ENCODE measurements around the gene CSKMT. TPM values are rescaled to one million over a fixed set of nuclear protein-coding genes. Genes with fewer than 3 reads are reported as not detected.

The CSKMT gene
- total RNA-seq, 6 experiments from 2014 or later: 0.74 to 4.1 (median 2.6) TPM

GRCh38 chr11:62712276-62712812, 47.2 kb downstream of the CSKMT start:
- Histone ChIP-seq H3K4me1 (peaks cover 0 to 53% (median 23%) of the 10 kb centered on the region in 4 donors), H3K4me3 (peak overlapping the region in 2 of 3 donors; percentile 5 to 24), H3K27ac (peak overlapping the region; percentile 56 to 72 (median 67)), H3K9me3 (no peaks in the 10 kb centered on the region), H3K27me3 (no peaks in the 10 kb centered on the region), H3K36me3 (peaks cover 0 to 54% (median 21%) of the 10 kb centered on the region in 4 donors)
- ATAC-seq: no peak
- DNase-seq: no peak
- intact Hi-C loops (cut with DNase I): no loop called here
- no peak for TF ChIP-seq POLR2A (IDR thresholded peaks at IDR 0.05)
- TF ChIP-seq CTCF (IDR thresholded peaks at IDR 0.05): no peak
- WGBS (ENCODE audit: insufficient coverage, low coverage, low lambda C conversion rate, missing lambda C conversion rate): 46% methylated on average over 6 of the region's 6 CpGs

- intact Hi-C loops (cut with DNase I): no loop called here
- Histone ChIP-seq H3K9me3 (no peaks in the 10 kb centered on the region), H3K4me3 (peak overlapping the region in 2 of 3 donors; percentile 5 to 24), H3K27me3 (no peaks in the 10 kb centered on the region), H3K36me3 (peaks cover 0 to 60% (median 25%) of the 10 kb centered on the region in 4 donors), H3K27ac (peak overlapping the region; percentile 56 to 72 (median 67)), H3K4me1 (peaks cover 0 to 53% (median 23%) of the 10 kb centered on the region in 4 donors)
- WGBS (ENCODE audit: insufficient coverage, low coverage, low lambda C conversion rate, missing lambda C conversion rate): 19% methylated on average over 3 of the region's 3 CpGs
- TF ChIP-seq CTCF (IDR thresholded peaks at IDR 0.05) (no peak), POLR2A (IDR thresholded peaks at IDR 0.05) (no peak)
- no peak for ATAC-seq
- DNase-seq: no peak
Measured at GRCh38 chr11:62712861-62713260, 47.7 kb downstream of the CSKMT start.

GRCh38 chr11:62713343-62713742, 48.2 kb downstream of the CSKMT start:
- Histone ChIP-seq H3K27ac (peak overlapping the region; percentile 56 to 72 (median 67)), H3K36me3 (peaks cover 0 to 64% (median 29%) of the 10 kb centered on the region in 4 donors), H3K27me3 (no peaks in the 10 kb centered on the region), H3K9me3 (no peaks in the 10 kb centered on the region), H3K4me3 (peak overlapping the region in 2 of 3 donors; percentile 5 to 24), H3K4me1 (peaks cover 0 to 53% (median 23%) of the 10 kb centered on the region in 4 donors)
- peak; percentile 8 to 20 (median 13) for TF ChIP-seq CTCF (IDR thresholded peaks at IDR 0.05)
- TF ChIP-seq POLR2A (IDR thresholded peaks at IDR 0.05): no peak
- ATAC-seq (peak; percentile 67 to 73 (median 70)), DNase-seq (peak; percentile 66 to 87 (median 80))
- 29% methylated on average over 2 of the region's 2 CpGs for WGBS (ENCODE audit: insufficient coverage, low coverage, low lambda C conversion rate, missing lambda C conversion rate)
- intact Hi-C loops (cut with DNase I): no loop called here

GRCh38 chr11:62715150-62716130, 50.3 kb downstream of the CSKMT start:
- ATAC-seq (no peak), DNase-seq (no peak)
- peaks cover 0 to 83% (median 47%) of the 10 kb centered on the region in 4 donors for H3K36me3 ChIP-seq
- no peaks in the 10 kb centered on the region for H3K9me3 ChIP-seq
- no peak overlapping the region for H3K4me3 ChIP-seq
- no peak overlapping the region for H3K27ac ChIP-seq
- peaks cover 0 to 44% (median 17%) of the 10 kb centered on the region in 4 donors for H3K4me1 ChIP-seq
- no peaks in the 10 kb centered on the region for H3K27me3 ChIP-seq
- TF ChIP-seq POLR2A (IDR thresholded peaks at IDR 0.05): no peak
- TF ChIP-seq CTCF (IDR thresholded peaks at IDR 0.05): no peak
- 93% methylated on average over 14 of the region's 24 CpGs for WGBS (ENCODE audit: insufficient coverage, low coverage, low lambda C conversion rate, missing lambda C conversion rate)
- intact Hi-C loops (cut with DNase I): no loop called here

Data from right lobe of liver (tissue), 6 donors.